Osteoblast (primary cell): ENCODE data around the gene FASLG. TPM values are rescaled to one million over a fixed set of nuclear protein-coding genes. Genes with fewer than 3 reads are reported as not detected.
"Not testable (repeated sequence)": the region's sequence is repeated elsewhere in the genome, so short reads cannot be mapped to it uniquely, and the experiment has no call there.

Experiments
- DNase-seq: peaks from one replicate; pipeline ENCODE4 v3.0.0; 2011; ENCODE audit warnings: low spot score, mixed read lengths; ENCODE audit not compliant: insufficient read length; ENCODE audit errors: missing footprints
- H2AFZ ChIP-seq: 2 replicates; pipeline ENCODE4 v1.6.0; 2011; ENCODE audit warnings: mild to moderate bottlenecking, low read length
- H3K27ac ChIP-seq: 2 replicates; pipeline ENCODE4 v1.5.1; 2011; ENCODE audit warnings: mild to moderate bottlenecking, low read depth, low read length, moderate library complexity
- H3K27me3 ChIP-seq: 2 replicates; pipeline ENCODE4 v1.6.0; 2012; ENCODE audit warnings: mild to moderate bottlenecking, control low read depth, inconsistent platforms, low read length, moderate library complexity; ENCODE audit not compliant: insufficient read depth
- H3K36me3 ChIP-seq: 2 replicates; pipeline ENCODE4 v1.5.1; 2011; ENCODE audit warnings: mild to moderate bottlenecking, low read length, control low read depth, moderate library complexity; ENCODE audit not compliant: insufficient read depth
- H3K4me1 ChIP-seq: 2 replicates; pipeline ENCODE4 v1.5.1; 2011; ENCODE audit warnings: mild to moderate bottlenecking, low read length, control low read depth, moderate library complexity; ENCODE audit not compliant: insufficient read depth
- H3K4me2 ChIP-seq: 2 replicates; pipeline ENCODE4 v1.6.0; 2011; ENCODE audit warnings: mild to moderate bottlenecking, low read length; ENCODE audit not compliant: insufficient read depth
- H3K4me3 ChIP-seq: fragments of 200-600 bp; sonication (generic); 3 replicates; pipeline ENCODE4 v1.5.1; 2012; ENCODE audit warnings: mild to moderate bottlenecking, low read length, inconsistent platforms; ENCODE audit not compliant: insufficient read depth
- H3K79me2 ChIP-seq: 2 replicates; pipeline ENCODE4 v1.6.0; 2012; ENCODE audit warnings: mild to moderate bottlenecking, low read length, control low read depth, inconsistent platforms; ENCODE audit not compliant: insufficient read depth
- H3K9me3 ChIP-seq: 2 replicates; pipeline ENCODE4 v1.5.1; 2011; ENCODE audit warnings: low read depth, low read length, control low read depth
- H4K20me1 ChIP-seq: 2 replicates; pipeline ENCODE4 v1.6.0; 2012; ENCODE audit warnings: mild to moderate bottlenecking, low read length, control low read depth; ENCODE audit not compliant: insufficient read depth
- CTCF ChIP-seq: IDR thresholded peaks from 2 replicates; pipeline ENCODE4 v1.5.1; 2011; ENCODE audit warnings: mild to moderate bottlenecking, low read depth, low read length, moderate library complexity; ENCODE audit errors: extremely low read depth
- total RNA-seq: library from RNA; depleted of rRNA; stranded (reverse); fragments of >200 nt; gene quantifications from 2 replicates; pipeline ENCODE4 v1.2.3, GENCODE V29; 2012

FASLG gene
- total RNA-seq, 1 donor = not detected

GRCh38 chr1:172686143-172686542 is 27.2 kb downstream of the FASLG start:
- DNase-seq = no peak
- Histone ChIP-seq H2AFZ (no peak overlapping the region), H4K20me1 (no peaks in the 10 kb centered on the region), H3K4me1 (no peaks in the 10 kb centered on the region), H3K27me3 (no peaks in the 10 kb centered on the region), H3K4me2 (no peak overlapping the region), H3K27ac (no peak overlapping the region), H3K9me3 (no peaks in the 10 kb centered on the region), H3K79me2 (no peaks in the 10 kb centered on the region), H3K4me3 (no peak overlapping the region), H3K36me3 (no peaks in the 10 kb centered on the region)
- no peak for TF ChIP-seq CTCF

- H3K4me3 ChIP-seq, H4K20me1 ChIP-seq, H3K4me1 ChIP-seq, H3K36me3 ChIP-seq, H3K4me2 ChIP-seq, H3K79me2 ChIP-seq, H3K27ac ChIP-seq, H3K9me3 ChIP-seq, DNase-seq, H2AFZ ChIP-seq, H3K27me3 ChIP-seq: not testable (repeated sequence)
These were observed 29.7 kb downstream of the FASLG start for GRCh38 chr1:172688428-172689085.

- H2AFZ ChIP-seq, H3K27me3 ChIP-seq, H3K9me3 ChIP-seq, H3K36me3 ChIP-seq, H3K4me2 ChIP-seq, DNase-seq, H3K27ac ChIP-seq, H3K79me2 ChIP-seq, H4K20me1 ChIP-seq, H3K4me3 ChIP-seq, H3K4me1 ChIP-seq: not testable (repeated sequence)
These were observed 32.0 kb downstream of the FASLG start for GRCh38 chr1:172690925-172691324.

GRCh38 chr1:172697534-172698002 is 38.7 kb downstream of the FASLG start:
- no peak overlapping the region for H3K4me3 ChIP-seq
- no peaks in the 10 kb centered on the region for H3K9me3 ChIP-seq
- no peaks in the 10 kb centered on the region for H3K27me3 ChIP-seq
- no peak for TF ChIP-seq CTCF
- H4K20me1 ChIP-seq = no peaks in the 10 kb centered on the region
- H3K36me3 ChIP-seq = no peaks in the 10 kb centered on the region
- no peak overlapping the region for H3K27ac ChIP-seq
- H3K4me1 ChIP-seq = no peaks in the 10 kb centered on the region
- H2AFZ ChIP-seq = peak overlapping the region; percentile 15
- H3K4me2 ChIP-seq = no peak overlapping the region
- DNase-seq = no peak
- no peaks in the 10 kb centered on the region for H3K79me2 ChIP-seq

GRCh38 chr1:172698224-172698623 is 39.3 kb downstream of the FASLG start:
- Histone ChIP-seq H3K79me2 (no peaks in the 10 kb centered on the region), H4K20me1 (no peaks in the 10 kb centered on the region), H3K36me3 (no peaks in the 10 kb centered on the region), H3K4me1 (no peaks in the 10 kb centered on the region), H3K27me3 (no peaks in the 10 kb centered on the region), H3K4me2 (no peak overlapping the region), H3K27ac (no peak overlapping the region), H3K9me3 (no peaks in the 10 kb centered on the region), H3K4me3 (no peak overlapping the region), H2AFZ (no peak overlapping the region)
- DNase-seq = no peak
- TF ChIP-seq CTCF = no peak
